Right lobe of liver (tissue), 4 donors: Measurements from ENCODE around the gene VRK2.

ENCODE experiments used
- CTCF ChIP-seq, 4 donors: fragments of 200-600 bp in 3 of 4; fragments of 450-650 bp in 1 of 4; IDR thresholded peaks; one replicate each; pipeline versions ENCODE4 v1.5.1 to v1.8.0; 2016 to 2022; ENCODE audit warnings: antibody characterized with exemption in 4 of 4, mild to moderate bottlenecking in 2 of 4
- POLR2A ChIP-seq: fragments of 450-650 bp; IDR thresholded peaks from one replicate; pipeline ENCODE4 v1.6.1; 2017; ENCODE audit warnings: antibody characterized with exemption, mild to moderate bottlenecking
- donor health status: DM: no; HTN: no; CAD: no.
- donor health status: DM: no; HTN: no; CAD: no.
- donor health status: DM: no; HTN: yes; CAD: no.

GRCh38 chr2:58158481-58158880 is 111.9 kb downstream of the VRK2 start:
- TF ChIP-seq CTCF (IDR thresholded peaks at IDR 0.05) (no peak), POLR2A (no peak)
